HG03565 (cell line): ENCODE measurements around the gene VRK2.
A peak's percentile ranks its signal among the peaks of the same experiment; 100 is the strongest.

Source experiments
- ATAC-seq: cut with Tn5 transposase; IDR thresholded peaks from one replicate; pipeline ENCODE4 v1.9.1; 2021; ENCODE audit warnings: mild to moderate bottlenecking, moderate library complexity; ENCODE audit not compliant: unreplicated experiment

The VRK2 gene

DNA sequence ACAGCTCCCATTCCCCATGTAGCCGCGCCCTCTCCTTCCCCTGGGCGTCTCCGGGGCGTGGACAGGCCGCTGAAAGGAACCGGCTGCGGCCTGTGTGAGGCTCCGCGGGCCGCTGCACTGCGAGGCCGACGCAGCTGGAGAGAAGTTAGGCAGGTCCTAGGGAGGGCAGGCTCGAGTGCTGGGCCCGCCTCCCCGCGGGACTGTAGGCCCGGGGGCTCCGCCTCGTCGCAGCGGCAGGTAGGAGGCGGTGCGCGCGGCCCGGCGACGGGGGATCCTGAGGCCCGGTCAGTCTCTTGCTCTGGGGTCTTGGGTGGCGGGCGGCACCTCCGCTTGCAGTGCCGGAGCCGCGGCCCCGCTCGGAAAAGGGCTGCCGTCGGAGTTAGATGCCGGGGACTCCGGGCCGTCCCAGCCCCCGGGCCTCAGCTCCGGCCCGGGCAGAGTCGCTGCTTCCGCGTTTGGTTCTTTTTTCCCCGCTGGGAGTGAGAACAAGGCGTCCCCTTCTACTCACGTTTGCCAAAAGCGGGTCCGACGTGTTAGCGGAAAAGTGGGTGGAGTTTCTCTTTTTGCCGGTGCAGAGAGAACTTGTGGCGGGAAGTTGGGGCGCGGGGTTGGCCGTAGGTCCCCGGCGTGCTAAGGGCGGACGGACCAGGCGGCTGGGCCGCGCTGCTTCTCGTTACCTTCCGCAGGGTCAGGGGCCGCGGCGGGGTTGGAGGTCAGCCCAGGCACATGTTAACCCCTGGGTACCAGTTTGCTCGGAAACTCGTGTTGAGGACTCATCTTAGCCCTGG lies at the start of gene VRK2:
VRK2 (plus strand) TSS at position 222 of the 788 bp plus-strand sequence. CDS start 2,026 bp downstream, outside the sequence.
- ATAC-seq = peak; percentile 84

DNA sequence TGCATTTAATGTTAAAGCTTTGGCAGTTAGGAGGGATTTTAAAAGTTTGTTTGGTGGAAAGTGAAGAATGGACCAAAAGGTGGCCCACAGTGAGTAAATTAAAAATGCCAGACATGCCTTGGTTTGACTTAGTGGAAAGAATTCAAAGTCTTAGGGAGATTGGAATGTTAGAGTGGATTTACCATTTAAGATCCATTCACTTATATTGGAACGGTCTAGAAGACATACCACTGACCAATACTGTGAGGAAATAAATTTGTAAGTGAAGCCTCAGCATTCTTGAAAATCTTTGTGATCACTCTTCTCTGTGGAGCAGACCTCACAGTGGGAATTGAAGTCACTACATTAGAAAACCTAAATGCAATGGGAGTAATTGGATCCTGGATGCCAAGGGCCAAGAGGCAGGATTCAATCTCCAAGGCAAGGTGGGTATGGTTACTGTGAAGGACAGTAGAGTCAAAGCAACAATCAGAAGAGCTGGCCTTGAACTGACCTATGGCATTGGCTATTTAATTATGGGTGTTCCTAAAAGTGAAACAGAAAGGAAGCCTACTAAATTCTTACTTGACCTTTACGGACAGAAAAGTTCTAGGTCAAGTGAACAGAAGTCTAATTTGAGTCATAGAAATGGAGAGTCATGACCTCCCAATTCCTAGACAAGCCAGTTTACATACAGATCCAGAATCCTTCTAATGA lies 40.2 kb upstream of the VRK2 start:
- peak; percentile 59 for ATAC-seq

DNA sequence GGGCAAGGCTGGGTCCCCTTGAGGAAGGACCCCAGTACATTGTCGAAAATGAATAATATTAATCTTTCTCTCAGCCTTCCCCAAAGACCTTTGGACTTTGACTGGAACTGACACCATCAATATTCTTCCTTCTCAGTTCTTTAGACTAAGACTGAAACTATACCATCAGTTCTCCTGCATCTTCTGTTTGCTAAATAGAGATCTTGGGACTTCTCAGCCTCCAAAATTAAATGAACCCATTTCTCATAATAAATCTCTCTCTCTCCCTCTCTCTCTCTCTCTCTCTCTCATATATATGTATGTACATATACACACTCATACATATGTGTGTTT lies 39.7 kb upstream of the VRK2 start:
- ATAC-seq = peak; percentile 29

DNA sequence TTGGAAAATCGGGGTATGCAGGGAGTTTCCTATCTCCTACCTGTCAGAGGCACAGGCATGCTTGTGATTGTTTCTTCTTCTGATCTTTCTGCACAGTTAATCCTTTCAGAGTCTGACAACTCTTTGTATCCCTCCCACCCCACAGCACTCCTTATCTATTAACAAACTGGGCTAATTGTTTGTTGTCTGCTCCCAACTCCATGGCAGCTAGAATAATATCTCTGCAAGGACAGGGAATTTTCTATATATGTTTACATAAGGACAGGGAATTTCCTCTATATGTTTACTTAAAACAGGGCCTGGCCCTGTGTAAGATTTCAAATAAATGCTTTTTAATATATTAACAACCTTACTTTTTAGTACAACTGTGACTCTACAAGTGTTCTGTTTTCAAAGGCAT lies 36.0 kb upstream of the VRK2 start:
- no peak for ATAC-seq

DNA sequence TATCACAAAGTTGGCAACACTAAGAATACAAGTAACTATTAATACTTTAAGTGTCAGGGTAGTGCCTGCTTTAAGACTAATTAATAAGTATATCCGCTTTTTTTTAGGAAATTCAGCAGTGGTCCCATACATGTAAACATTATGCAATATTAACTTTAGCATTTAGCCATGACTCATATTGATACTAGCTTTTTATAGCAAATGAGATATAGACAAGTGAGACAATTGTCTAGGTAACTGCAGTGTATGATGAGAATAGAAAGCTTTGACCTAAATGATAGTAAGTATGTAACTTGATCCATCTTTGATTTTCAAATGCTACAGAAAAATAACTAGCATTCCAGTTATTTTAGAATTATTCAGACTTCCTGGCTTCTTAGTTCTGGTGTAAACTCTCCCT lies 27.4 kb upstream of the VRK2 start:
- peak; percentile 68 for ATAC-seq

- ATAC-seq = no peak
Observed at GRCh38 chr2:58025150-58025933, 21.3 kb upstream of the VRK2 start.

DNA sequence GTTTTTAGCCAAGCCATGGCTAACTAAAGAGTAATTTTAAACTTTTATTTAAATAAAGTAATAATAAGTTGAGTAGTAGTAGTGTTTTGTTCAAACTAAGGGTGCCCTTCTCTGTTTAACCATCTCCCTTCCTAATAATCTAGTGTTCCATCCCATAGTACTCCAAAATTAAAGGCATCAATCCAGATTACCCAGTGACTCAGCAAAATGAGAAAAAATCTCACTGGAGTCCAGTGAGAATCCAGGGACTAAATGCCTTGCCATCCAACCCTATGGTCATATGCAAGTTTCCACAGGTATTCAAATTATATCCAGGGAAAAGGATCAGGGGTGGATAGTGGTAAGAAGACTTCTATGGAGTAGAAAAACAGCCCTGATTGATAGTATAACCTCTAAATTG lies 19.6 kb upstream of the VRK2 start:
- no peak for ATAC-seq

DNA sequence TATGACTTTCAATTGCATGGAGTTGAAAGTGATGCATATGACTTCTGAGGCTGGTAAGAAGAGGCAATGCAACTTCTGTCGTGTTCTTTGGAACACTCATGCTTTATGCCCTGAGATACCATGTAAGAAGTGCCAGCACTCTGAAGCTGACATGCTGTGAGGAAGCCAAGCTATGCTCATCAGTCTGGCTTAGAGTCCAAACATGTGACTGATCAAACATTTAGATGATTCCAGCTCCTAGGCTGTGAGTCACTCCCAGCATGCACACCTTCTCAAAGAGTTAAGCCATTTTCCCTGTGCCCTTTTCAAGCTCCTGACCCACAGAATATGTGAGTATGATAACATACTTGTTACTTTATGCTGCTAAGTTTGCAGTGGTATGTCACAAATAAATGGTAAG lies 15.8 kb upstream of the VRK2 start:
- no peak for ATAC-seq

- peak; percentile 59 for ATAC-seq
Observed at GRCh38 chr2:58032016-58032763, 14.4 kb upstream of the VRK2 start.

GRCh38 chr2:58032764-58033080 lies 13.9 kb upstream of the VRK2 start:
- no peak for ATAC-seq

- no peak for ATAC-seq
Observed at GRCh38 chr2:58033530-58033929, 13.1 kb upstream of the VRK2 start.

DNA sequence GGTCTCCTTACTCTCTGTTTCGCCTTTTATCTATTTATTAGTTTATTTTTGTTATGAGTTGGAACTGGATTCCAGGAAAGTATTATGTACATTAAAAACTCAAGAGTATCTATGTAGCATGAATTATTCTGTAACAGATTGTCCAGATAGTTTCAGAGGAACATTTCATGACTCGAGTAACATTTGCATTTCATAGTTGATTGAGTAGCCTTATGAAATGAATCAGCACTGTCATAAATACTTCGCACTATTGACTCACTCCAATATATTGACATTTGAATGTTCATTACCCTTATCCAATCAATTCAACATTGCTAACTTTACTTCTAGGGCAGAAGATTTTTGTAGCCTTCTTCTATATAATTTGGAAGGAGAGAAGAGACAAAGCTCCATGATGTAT lies 11.3 kb upstream of the VRK2 start:
- peak; percentile 76 for ATAC-seq

- ATAC-seq = peak; percentile 55
Observed at GRCh38 chr2:58039170-58039611, 7.4 kb upstream of the VRK2 start.

DNA sequence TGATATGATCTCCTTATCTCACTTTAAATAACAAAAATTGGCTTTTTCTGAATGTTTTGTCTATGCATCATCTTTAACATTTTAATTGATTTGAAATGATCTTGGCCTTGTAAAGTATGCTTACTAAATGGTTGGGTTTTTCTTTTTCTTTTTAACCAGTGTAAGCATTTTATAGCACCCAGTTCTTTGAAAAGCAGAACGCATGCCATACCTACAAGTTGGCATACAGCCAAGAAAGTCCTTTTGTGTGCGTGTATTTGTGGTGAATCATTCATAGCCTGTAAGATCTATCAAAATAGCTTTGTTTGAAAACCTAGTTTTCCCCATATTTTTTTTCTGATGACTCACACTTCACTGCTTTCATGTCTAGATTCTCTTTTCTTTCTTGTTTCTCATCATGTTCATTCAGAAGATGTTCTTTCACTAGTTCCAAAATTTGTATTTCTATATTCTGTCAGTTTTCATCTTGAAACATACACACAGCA lies 4.1 kb upstream of the VRK2 start:
- ATAC-seq = no peak

- no peak for ATAC-seq
Observed at GRCh38 chr2:58044145-58044544, 2.5 kb upstream of the VRK2 start.

GRCh38 chr2:58045580-58046334 lies 849 bp upstream of the VRK2 start:
- no peak for ATAC-seq

GRCh38 chr2:58046335-58046584 lies 346 bp upstream of the VRK2 start:
- ATAC-seq = no peak

DNA sequence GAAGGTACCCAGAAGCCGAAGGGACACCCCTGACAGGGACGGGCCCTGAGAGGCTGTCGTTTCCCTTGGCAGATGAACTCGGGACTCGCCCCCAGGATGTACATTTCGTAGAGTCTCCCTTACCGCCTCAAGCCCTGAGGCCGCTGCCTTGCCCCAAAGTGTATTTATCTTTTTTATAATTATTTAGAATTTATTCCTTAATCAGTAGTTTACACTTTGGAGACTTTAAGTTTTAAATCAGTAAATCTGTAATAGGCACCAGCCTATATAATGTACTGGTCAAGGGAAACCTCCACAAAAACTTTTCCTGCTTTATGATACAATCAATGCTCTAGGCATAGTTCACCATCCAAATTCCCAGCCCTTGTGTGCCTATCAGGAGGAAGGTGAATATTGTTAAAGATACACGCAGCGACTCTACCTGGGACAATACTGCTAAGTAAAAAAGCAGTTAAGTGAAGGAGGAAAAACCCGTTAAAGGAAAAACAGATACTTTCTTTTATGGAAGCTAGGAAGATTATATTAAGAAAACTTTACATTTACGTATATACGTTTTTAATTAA lies 848 bp downstream of the VRK2 start:
- ATAC-seq = peak; percentile 26

GRCh38 chr2:58047961-58048360 lies 1.4 kb downstream of the VRK2 start:
- no peak for ATAC-seq

- ATAC-seq = no peak
Observed at GRCh38 chr2:58051445-58051844, 4.8 kb downstream of the VRK2 start.
